Measurements from ENCODE around the gene CNN2.

GRCh38 chr19:1049106-1049505, 22.7 kb downstream of the CNN2 start:
- TF ChIP-seq POLR2A (IDR thresholded peaks at IDR 0.05) (no peak), CTCF (IDR thresholded peaks at IDR 0.05) (no peak)
